GM21381 (cell line): Measurements from ENCODE around the gene TBC1D14.

ENCODE experiments used
- ATAC-seq: cut with Tn5 transposase; IDR thresholded peaks from one replicate; pipeline ENCODE4 v1.9.1; 2021; ENCODE audit warnings: mild to moderate bottlenecking, moderate library complexity; ENCODE audit not compliant: unreplicated experiment

Gene TBC1D14

DNA sequence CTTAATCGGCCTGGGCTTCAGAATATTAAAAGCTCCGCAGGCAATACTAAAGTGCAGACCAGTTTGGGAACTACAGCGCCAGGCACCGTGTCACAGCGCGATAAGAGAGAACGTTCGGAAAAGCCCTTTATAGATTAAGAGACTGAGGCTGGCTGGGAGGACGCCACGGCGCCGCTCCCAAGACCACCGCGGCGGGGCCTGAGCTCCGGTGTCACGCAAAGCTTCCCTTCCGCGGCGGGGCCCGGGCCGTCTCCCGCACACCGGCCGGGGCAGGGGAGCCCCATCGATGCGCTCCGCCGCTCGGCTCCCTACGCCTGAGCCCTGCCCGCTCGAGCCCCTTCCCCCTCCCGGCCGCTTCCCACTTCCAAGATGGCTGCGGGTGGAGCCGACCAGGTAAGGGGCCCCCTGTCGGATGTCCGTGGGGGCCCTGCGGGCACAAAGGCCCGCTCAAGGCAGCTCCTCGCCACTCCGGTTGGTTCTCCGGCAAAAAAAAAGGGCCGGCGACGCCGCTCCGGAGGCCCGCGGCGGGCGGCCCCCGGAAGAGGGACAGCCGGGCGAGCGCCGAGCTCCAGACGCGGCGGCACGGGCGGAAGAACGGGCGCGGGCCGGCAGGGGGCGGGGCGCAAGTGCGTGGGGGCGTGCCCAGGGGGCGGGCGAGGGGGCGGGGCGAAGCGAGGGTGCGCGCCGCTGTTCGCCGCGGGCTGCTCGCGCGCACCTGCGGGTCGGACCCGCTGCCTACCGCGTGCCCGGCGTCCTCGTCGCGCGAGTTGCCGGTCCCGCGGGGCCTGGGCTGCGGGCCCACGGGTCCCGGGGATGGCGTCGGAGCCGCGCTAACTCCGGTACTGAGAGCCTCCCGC lies at the start of gene TBC1D14:
TBC1D14 (plus strand) TSS at position 714 of the 857 bp plus-strand sequence. CDS start 13,564 bp downstream, outside the sequence.
- peak; percentile 87 for ATAC-seq

GRCh38 chr4:6868386-6868785 lies 41.2 kb upstream of the TBC1D14 start:
- no peak for ATAC-seq

- ATAC-seq = no peak
Measured at GRCh38 chr4:6869944-6870343, 39.7 kb upstream of the TBC1D14 start.

GRCh38 chr4:6873291-6873690 lies 36.3 kb upstream of the TBC1D14 start:
- no peak for ATAC-seq

DNA sequence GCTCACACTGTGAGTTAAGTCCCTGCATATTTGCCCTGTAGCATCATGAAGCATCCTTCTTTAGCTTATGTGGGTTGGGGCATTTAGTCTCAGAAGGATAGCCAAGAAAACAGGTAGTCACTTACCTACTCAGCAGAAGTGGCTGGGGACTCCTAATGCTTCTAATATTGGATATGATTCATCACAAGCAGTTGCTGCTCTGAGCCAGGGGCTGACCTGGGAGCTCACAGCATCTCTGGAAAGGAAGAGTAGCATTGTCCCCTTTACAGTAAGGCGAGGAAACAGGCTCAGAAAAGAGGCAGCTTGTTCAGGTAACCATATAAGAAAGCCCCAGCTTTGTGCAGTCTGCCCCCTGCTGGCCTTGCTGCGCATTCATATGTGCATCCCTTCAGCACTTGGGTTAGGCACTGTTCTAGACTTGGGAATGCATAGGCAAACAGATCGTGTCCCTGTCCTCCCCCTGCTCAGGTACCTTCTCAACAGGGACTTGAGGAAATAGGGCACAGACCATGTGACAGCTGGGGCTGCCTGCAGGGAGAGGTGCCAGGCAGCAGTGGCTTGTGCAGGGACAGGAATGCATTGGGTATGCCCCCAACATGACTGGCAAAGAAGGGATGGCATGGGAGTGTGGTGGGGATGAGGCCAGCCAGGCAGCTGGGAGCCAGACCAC lies 35.7 kb upstream of the TBC1D14 start:
- ATAC-seq = no peak

GRCh38 chr4:6874981-6875380 lies 34.6 kb upstream of the TBC1D14 start:
- ATAC-seq = no peak

GRCh38 chr4:6875431-6875831 lies 34.2 kb upstream of the TBC1D14 start:
- ATAC-seq = no peak

DNA sequence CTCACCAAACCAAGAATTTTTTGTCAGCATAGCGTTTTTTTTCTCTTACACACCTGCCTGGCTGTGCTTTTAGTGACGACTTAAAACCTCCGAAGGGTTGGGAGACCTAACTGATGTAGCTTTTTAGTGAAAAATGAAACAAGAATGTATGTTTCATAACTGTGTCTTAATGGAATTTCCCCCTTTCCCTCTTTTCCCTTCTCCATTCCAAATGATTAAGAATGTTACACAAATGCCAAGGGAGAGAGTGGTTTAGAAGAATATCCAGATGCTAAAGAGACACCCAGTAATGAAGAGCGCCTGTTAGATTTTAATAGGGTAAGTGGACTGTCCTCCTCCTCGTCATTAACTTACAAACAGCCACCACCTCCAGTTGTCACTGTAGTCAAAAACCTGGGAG lies 33.2 kb upstream of the TBC1D14 start:
- ATAC-seq = no peak

- no peak for ATAC-seq
Measured at GRCh38 chr4:6877067-6877466, 32.6 kb upstream of the TBC1D14 start.

- ATAC-seq = no peak
Measured at GRCh38 chr4:6878451-6879059, 31.1 kb upstream of the TBC1D14 start.

DNA sequence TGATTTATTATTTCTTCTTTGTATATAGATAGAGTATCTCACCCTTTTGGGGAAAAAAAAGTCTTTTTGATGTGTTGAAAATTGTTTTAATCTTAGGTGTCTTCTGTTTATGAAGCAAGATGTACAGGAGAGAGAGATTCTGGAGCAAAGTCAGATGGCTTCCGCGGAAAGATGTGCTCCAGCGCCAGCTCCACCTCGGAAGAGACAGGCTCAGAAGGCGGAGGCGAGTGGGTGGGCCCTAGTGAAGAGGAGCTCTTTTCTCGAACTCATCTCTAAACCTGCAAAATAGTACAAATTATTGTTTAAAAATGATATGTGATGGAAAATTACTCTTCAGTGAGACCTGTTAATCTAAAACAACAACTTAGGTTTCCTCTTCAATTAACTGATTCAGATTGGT lies 28.9 kb upstream of the TBC1D14 start:
- ATAC-seq = no peak

GRCh38 chr4:6881908-6882307 lies 27.7 kb upstream of the TBC1D14 start:
- no peak for ATAC-seq

DNA sequence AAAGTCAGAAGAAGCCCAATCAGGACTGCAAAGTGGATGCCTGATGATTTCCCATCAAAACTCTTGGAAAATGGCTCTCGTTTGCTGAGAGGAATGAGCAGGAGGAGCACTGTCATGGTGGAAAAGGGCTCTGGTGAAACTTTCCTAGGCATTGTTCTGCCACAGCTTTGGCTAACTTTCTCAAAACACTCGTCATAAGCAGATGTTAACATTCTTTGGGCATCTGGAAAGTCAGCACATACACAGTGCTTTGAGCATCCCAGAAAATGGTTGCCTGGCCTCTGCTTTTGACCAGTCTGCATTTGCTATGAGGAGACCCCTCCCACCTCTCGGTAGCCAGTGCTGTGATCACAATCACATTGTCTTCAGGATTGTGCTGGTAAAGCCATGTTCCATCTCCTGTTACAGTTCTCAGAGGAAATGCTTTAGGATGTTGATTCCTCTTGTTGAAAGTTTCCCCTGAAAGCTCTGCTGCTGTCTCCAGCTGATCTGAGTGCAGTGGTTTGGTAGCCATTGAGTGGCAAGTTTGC lies 25.2 kb upstream of the TBC1D14 start:
- ATAC-seq = no peak

DNA sequence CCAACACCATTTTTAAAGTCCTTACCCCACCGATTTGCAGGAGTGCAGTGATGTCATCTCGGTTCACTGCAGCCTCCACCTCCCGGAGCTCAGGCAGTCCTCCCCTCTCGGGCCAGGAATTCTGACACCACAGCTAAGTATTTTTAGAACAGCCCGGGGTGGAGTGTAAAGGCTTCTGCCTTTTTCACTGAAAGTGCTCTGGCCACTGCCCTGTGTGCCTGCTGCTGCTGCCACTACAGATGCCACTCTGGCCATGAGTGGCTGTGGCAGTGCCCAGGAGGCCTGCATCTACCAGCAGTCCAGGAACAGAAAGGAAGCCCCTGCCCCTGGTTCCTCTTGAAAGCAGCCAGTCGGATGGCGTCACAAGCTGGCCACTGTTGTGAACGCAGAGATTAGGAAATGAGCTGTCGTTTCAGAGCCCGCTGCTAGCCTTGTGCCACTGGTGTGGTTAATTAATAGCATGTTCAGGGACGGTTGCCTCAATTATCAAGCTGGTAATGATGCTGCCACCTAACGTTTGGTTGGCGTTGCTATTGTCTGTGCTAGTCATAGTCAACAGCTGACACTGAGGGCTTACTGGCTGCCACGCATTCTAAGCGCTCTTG lies 23.6 kb upstream of the TBC1D14 start:
- no peak for ATAC-seq

GRCh38 chr4:6886886-6887285 lies 22.7 kb upstream of the TBC1D14 start:
- ATAC-seq = no peak

DNA sequence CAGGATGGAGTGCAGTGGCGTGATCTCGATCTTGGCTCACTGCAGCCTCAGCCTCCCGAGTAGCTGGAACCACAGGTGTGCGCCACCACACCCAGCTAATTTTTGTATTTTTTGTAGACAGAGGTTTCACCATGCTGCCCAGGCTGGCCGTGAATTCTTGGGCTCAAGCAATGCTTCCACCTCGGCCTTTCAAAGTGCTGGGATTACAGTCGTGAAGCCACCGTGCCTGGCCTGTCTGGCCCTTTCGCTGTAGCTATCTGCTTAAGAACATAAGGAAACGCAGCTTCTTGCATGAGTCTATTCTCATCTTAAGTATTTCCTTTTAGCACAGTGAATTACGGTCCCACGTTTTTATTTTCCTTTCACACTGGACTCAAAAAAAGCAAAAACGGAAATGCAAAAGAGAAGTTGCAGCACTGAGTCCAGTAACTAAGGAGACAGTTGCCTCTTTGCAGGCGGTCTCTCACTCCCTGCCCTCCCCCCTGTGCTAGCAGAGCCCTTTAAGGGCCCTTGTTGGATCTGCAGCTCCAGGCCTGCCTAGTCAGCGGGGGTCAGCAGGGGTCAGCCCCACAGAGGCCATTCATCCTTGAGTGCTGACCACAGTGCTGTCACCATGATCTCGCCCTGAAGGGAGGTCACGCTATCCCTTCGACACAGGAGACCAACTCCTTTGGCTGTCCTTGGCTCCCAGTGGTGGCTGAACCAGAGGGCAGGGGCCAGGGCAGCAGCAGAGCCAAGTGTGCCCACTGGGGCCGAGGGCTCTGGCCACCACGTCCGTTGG lies 21.8 kb upstream of the TBC1D14 start:
- ATAC-seq = no peak

- no peak for ATAC-seq
Measured at GRCh38 chr4:6888506-6889071, 21.0 kb upstream of the TBC1D14 start.

DNA sequence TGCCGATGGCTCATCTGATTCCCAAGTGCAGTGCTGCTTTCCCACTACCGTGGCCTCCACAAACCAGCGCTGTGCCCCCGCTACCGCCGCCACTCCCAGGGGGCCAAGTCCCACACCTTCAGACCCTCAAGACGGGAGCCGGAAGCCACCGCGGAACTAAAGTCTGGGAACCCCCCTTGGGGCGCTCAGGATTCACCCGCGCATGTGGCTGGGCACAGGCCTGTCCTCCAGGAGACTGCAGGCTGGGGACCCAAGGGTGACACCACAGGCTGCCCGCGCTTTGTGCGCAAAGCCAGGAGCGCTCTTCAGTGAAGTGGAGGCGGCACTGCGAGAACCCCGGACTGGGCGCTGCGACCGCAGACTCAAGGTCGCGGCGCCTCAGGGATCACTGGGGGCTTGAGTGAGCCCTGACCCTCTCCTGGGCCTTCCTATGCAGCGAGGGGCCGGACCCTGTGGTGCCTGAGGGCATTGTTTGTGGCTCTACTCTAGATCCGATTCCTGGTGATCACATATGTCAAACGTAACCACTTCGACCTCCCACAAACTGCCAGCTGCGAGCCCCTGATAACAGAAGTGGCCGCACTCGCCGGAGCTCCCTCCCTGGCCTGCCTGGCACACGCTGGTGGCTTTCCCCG lies 20.4 kb upstream of the TBC1D14 start:
- ATAC-seq = no peak

DNA sequence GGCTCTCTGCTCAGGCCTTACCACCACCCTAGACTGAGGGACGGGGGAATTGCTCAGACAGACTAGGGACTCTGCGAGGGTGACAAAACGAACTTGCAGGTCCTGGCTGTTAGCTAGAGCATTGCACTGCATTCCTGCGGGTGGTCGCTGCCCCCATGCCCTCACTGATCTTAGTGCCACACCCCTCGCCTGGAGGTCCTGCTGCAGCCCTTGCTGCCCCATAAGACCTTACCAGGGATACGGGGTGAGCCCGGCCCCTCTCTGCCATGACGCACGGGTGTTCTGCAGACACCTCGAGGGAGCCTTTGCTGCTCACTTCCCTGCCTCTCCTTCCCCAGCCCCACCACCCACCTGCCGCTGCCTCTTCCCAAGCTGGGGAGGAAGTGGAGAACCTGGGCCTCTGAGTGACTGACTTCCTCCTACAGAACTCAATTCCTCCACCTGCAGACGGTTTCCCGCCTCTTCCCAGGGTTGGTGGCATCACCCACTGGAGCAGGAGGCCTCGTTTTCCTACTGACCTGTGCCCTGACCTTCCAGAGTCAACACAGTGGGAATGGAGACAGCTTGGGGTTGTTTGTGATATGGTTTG lies 19.8 kb upstream of the TBC1D14 start:
- ATAC-seq = no peak
